Thoracic aorta endothelial cell (primary cell): ENCODE results near the gene TCIRG1. TPM values are rescaled to one million over a fixed set of nuclear protein-coding genes. Genes with fewer than 3 reads are reported as not detected.

ENCODE experiments used
- small RNA-seq: library from RNA; depleted of rRNA; stranded (forward); fragments of <200 nt; gene quantifications from one replicate; pipeline ENCODE3, GENCODE V24; 2012
- total RNA-seq: library from RNA; depleted of rRNA; stranded (reverse); fragments of >200 nt; gene quantifications from 2 replicates; pipeline ENCODE4 v1.2.3, GENCODE V29; 2012

TCIRG1 gene, protein sequence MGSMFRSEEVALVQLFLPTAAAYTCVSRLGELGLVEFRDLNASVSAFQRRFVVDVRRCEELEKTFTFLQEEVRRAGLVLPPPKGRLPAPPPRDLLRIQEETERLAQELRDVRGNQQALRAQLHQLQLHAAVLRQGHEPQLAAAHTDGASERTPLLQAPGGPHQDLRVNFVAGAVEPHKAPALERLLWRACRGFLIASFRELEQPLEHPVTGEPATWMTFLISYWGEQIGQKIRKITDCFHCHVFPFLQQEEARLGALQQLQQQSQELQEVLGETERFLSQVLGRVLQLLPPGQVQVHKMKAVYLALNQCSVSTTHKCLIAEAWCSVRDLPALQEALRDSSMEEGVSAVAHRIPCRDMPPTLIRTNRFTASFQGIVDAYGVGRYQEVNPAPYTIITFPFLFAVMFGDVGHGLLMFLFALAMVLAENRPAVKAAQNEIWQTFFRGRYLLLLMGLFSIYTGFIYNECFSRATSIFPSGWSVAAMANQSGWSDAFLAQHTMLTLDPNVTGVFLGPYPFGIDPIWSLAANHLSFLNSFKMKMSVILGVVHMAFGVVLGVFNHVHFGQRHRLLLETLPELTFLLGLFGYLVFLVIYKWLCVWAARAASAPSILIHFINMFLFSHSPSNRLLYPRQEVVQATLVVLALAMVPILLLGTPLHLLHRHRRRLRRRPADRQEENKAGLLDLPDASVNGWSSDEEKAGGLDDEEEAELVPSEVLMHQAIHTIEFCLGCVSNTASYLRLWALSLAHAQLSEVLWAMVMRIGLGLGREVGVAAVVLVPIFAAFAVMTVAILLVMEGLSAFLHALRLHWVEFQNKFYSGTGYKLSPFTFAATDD
- 67.0 and 79.8 TPM in 2 replicates for total RNA-seq

GRCh38 chr11:68038718-68039525 lies at the start of gene TCIRG1:
Gene TCIRG1 (plus strand): TSS chr11:68039025. CDS start chr11:68041272, 2,247 bp downstream.

DNA sequence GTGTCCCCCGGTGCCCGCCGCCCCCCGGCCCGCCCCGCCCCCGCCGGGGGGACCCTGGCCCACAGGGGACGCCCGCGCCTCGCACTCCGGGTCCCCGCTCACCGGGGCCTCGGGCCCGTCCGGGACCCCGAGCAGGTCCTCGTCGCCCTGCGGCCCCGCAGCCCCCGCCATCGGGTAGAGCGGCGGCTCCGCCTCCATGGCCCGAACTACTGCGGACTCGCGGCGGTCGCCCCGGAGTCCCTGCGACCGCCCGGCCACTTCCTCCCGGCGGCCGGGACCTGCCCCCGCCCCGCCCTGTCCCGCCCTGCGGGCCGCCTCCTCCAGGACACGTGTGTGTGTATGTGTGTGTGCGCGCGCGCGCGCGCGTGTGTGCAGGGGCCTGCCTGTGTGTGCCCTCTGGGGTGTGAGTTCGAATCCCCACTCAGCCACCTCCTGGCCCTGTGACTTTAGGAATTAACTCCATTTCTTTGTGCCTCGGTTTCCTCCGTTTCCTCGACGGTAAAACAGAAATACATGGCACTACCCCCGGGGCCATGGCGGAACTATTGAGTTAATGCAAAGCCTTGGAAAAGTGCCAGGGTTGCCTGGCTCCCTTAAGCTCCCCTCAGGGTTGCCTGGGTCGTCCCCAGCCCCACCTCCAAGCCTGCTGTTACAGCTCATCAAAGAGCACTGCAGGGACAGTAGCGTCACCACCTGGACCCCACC lies 34.8 kb upstream of the TCIRG1 start, which contains the start of gene UNC93B1:
Gene UNC93B1, minus strand, starts transcription at position 252 of the 705 bp plus-strand sequence. Its CDS starts 54 bp downstream, at position 198.

DNA sequence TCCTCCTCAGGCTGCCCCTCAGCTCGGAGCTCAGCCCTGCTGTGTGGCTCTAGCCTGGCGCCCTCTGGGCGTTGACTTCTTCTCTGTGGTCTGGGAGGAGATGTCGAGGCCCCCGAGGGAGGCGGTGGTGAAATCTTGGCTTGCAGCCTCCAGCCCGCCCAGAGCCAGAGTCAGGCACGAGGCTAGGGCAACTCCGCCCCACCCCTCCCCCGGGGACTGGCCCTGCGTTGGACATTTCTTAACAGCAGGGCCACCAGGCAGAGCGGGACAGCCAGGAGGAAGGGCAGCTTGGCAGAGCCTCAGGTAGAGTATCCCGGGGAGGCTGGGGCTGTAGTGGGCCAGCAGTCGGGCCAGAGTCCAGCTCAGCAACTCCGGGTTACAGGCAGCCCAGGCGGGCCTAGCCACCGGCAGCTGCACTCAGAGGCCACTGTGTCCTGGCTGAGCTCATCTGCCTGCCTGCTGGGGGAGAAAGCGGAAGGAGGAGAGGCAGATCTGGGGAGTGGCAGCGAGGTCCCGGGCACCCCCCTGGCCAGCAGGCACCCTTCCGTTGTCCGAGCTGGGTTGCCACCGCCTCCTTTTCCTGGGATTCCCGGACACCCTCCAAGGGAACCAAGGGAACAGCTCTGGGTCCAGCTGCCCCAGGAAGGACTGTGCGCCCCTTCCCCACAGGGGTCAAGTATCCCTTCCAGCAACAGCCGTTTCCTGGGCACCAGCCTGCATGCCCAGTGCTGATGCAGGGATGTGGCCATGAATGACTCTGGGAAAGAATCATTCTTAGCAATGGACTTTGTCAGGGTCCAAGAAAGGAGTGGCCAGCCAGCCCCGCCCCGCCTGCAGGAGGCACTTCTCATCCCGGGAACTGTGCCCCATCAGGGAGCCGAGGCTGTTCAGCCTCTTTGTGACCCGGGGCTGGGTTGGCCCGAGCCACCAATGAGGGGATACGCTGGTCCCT lies 28.5 kb upstream of the TCIRG1 start, which contains the start of gene ALDH3B1:
Gene ALDH3B1, plus strand, starts transcription at position 238 of the 952 bp plus-strand sequence. CDS start 4,971 bp downstream, outside the sequence.

GRCh38 chr11:68030318-68031143 lies 8.3 kb upstream of the TCIRG1 start, which contains the start of gene NDUFS8:
Gene NDUFS8 (plus strand): TSS chr11:68030681. CDS start chr11:68032152, 1,471 bp downstream.

Small RNA genes lying within 50 kb of the gene (small RNA-seq; reads per million reads assigned to genes)
- not detected for gene MIR6753

Other genes with a start within 250 kb of the TCIRG1 start
- 9.3 and 10.8 TPM in 2 replicates for gene UNC93B1, start 34.9 kb upstream of the TCIRG1 start, total RNA-seq
- gene ALDH3B1, start 28.7 kb upstream of the TCIRG1 start, total RNA-seq = 0.13 and 0.22 TPM in 2 replicates
- 56.9 and 62.1 TPM in 2 replicates for gene NDUFS8, start 8.3 kb upstream of the TCIRG1 start, total RNA-seq
- gene CHKA, start 82.4 kb downstream of the TCIRG1 start, total RNA-seq = 16.6 and 19.2 TPM in 2 replicates
- 29.5 and 38.6 TPM in 2 replicates for gene KMT5B, start 174.3 kb downstream of the TCIRG1 start, total RNA-seq
- gene C11orf24, start 232.9 kb downstream of the TCIRG1 start, total RNA-seq = 11.8 and 16.4 TPM in 2 replicates